ENCODE data around the gene PTPRE. TPM values are rescaled to one million over a fixed set of nuclear protein-coding genes. Genes with fewer than 3 reads are reported as not detected.
A peak's percentile ranks its signal among the peaks of the same experiment; 100 is the strongest.

PTPRE gene
- total RNA-seq, 2 donors from 2014 or later = 6.5 to 8.9 TPM

DNA sequence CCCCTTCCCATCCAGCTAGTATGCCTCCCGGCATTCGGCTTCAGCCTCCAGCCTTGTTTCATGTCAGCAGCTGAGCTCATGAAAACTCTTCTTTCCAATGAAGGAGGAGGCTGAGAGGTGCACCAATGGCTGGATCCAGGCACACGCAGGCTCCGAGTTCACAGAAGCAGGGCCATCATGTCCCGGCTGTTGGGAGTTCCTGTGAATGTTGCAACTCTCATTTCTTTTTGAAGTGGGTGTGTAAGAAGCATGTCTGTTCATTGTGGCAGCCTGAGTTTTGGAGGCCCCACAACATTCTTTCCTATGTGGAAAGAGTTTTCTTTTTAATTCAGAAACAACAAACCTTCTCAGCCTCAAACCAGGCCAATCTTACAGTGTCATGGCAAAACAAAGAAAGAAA, 89.7 kb downstream of the PTPRE start:
- Histone ChIP-seq H3K27ac (no peak overlapping the region), H3K4me3 (no peak overlapping the region), H3K36me3 (replicated peaks in 1 of 2; ENCODE audit: insufficient read depth in 1 of 2, low read depth in 2 of 2) (no peaks in the 10 kb centered on the region), H3K4me1 (no peaks in the 10 kb centered on the region), H3K27me3 (no peaks in the 10 kb centered on the region), H3K9me3 (no peaks in the 10 kb centered on the region)
- intact Hi-C loops (cut with DNase I) = no loop called here
- peak in 2 of 4 donors; percentile 19 to 35 for DNase-seq
- 73 to 82% methylated on average over 5 of the region's 5 CpGs for WGBS, 2 donors
- no peak for TF ChIP-seq POLR2A (IDR thresholded peaks at IDR 0.05)
- TF ChIP-seq, protein P1, sequence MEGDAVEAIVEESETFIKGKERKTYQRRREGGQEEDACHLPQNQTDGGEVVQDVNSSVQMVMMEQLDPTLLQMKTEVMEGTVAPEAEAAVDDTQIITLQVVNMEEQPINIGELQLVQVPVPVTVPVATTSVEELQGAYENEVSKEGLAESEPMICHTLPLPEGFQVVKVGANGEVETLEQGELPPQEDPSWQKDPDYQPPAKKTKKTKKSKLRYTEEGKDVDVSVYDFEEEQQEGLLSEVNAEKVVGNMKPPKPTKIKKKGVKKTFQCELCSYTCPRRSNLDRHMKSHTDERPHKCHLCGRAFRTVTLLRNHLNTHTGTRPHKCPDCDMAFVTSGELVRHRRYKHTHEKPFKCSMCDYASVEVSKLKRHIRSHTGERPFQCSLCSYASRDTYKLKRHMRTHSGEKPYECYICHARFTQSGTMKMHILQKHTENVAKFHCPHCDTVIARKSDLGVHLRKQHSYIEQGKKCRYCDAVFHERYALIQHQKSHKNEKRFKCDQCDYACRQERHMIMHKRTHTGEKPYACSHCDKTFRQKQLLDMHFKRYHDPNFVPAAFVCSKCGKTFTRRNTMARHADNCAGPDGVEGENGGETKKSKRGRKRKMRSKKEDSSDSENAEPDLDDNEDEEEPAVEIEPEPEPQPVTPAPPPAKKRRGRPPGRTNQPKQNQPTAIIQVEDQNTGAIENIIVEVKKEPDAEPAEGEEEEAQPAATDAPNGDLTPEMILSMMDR (IDR thresholded peaks at IDR 0.05) = no peak
- ATAC-seq = peak; percentile 42

DNA sequence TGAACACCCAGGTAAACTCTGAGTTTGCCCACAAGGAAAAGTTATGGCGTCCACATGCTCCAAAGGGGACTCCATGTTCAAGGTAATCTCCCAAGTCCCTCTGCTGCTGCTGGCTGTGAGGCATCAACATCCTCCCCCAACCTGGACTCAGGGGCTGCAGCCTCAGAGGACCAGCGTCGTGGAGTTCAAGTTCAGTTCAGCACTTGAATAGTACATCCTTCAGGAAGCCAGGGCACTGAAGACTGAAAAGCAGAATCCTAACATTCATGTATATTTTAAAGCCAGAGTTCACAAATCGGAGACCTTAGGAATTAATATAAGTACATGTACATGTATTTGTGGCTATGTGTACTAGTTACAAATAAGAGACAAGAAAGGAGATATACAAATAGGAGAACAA, 90.4 kb downstream of the PTPRE start:
- DNase-seq (no peak), ATAC-seq (no peak)
- intact Hi-C loops (cut with DNase I) = no loop called here
- TF ChIP-seq, protein P1 (IDR thresholded peaks at IDR 0.05) = no peak
- TF ChIP-seq POLR2A (IDR thresholded peaks at IDR 0.05) = no peak
- H3K36me3 ChIP-seq (replicated peaks in 1 of 2; ENCODE audit: insufficient read depth in 1 of 2, low read depth in 2 of 2) = no peaks in the 10 kb centered on the region
- 31 to 34% methylated on average over 4 of the region's 4 CpGs for WGBS, 2 donors
- no peaks in the 10 kb centered on the region for H3K9me3 ChIP-seq
- no peaks in the 10 kb centered on the region for H3K4me1 ChIP-seq
- no peaks in the 10 kb centered on the region for H3K27me3 ChIP-seq
- H3K27ac ChIP-seq = no peak overlapping the region
- no peak overlapping the region for H3K4me3 ChIP-seq

DNA sequence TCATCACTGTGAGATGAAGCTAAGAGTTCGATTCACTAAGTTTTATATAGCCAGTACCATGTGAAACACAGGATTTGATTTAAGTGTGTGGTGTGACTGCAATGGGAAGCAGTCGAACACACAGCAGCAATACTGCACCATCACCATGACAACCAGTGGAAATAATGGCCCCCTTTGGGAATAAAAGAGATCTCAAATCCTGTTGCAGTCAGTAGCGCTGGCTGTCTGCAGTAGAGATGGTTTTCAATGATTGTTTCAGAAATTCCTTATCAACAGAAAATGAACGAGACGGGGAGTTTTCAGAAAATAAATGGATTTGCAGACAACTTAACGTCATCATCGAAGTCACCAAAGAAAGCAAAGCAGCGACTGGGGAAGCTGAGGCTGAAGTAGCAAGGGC, 91.0 kb downstream of the PTPRE start:
- 56 to 60% methylated on average over 8 of the region's 8 CpGs for WGBS, 2 donors
- DNase-seq (no peak), ATAC-seq (no peak)
- intact Hi-C loops (cut with DNase I) = no loop called here
- H3K4me1 ChIP-seq = no peaks in the 10 kb centered on the region
- TF ChIP-seq POLR2A (IDR thresholded peaks at IDR 0.05) = no peak
- TF ChIP-seq, protein P1 (IDR thresholded peaks at IDR 0.05) = no peak
- H3K36me3 ChIP-seq (replicated peaks in 1 of 2; ENCODE audit: insufficient read depth in 1 of 2, low read depth in 2 of 2) = no peaks in the 10 kb centered on the region
- H3K27me3 ChIP-seq = no peaks in the 10 kb centered on the region
- no peak overlapping the region for H3K4me3 ChIP-seq
- H3K27ac ChIP-seq = no peak overlapping the region
- H3K9me3 ChIP-seq = no peaks in the 10 kb centered on the region

DNA sequence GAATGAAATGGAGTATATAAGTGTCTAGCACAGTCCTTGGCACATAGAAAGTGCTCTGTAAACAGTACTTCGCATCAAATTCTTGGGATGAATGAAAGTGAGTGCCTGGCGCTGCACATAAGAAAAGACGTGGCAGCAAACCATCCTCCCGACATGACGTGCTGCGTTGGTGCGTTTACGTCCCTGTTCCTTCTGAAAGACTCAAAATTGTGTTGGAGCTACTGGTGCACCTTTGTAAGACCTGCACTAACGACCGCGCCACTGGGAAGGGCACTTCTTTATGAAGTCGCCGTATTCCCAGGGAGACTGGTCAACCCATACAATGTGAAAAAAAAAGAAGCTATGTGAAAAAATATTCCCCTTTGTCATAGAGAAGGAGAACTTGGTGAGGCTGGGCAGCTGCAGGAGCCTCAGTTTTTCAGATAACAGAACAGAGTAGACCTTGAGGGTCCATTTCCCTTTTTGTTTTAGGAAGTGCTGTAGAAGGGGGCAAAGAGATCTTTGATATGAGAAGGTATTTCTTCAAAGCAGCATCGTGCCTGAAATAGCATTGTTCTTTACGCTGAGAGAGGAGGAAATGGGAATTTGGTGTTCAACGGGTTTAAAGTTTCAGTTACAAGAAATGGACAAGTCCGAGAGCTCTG, 91.7 kb downstream of the PTPRE start:
- no peak for ATAC-seq
- no peak for DNase-seq
- intact Hi-C loops (cut with DNase I) = no loop called here
- Histone ChIP-seq H3K4me1 (no peaks in the 10 kb centered on the region), H3K36me3 (replicated peaks in 1 of 2; ENCODE audit: insufficient read depth in 1 of 2, low read depth in 2 of 2) (no peaks in the 10 kb centered on the region), H3K27ac (no peak overlapping the region), H3K9me3 (no peaks in the 10 kb centered on the region), H3K27me3 (no peaks in the 10 kb centered on the region), H3K4me3 (no peak overlapping the region)
- WGBS, 2 donors = 66 to 67% methylated on average over 17 of the region's 17 CpGs
- TF ChIP-seq POLR2A (IDR thresholded peaks at IDR 0.05) = no peak
- TF ChIP-seq, protein P1 (IDR thresholded peaks at IDR 0.05) = no peak

Measured in body of pancreas (tissue), 4 donors.